ENCODE data around the gene RHBDL1. TPM values are rescaled to one million over a fixed set of nuclear protein-coding genes. Genes with fewer than 3 reads are reported as not detected.

RHBDL1 gene
- total and polyA plus RNA-seq, 2 experiments from 2014 or later: 8.4 to 10.1 TPM

- Histone ChIP-seq H3K4me1 (ENCODE audit: insufficient read depth) (peaks cover 11% of the 10 kb centered on the region; the same call in 1 of the 2 replicates), H3K4me3 (peak overlapping the region; percentile 66), H3K27me3 (ENCODE audit: insufficient read depth) (no peaks in the 10 kb centered on the region), H3F3A (replicated peaks; ENCODE audit: low read depth) (peaks cover 17% of the 10 kb centered on the region), H3K9me2 (ENCODE audit: insufficient read depth) (no peaks in the 10 kb centered on the region), H4K20me1 (replicated peaks; ENCODE audit: insufficient read depth) (peaks cover 3% of the 10 kb centered on the region; the same call in 1 of the 2 replicates), H3K27ac (ENCODE audit: low read depth) (no peak overlapping the region), H3K4me2 (peak overlapping the region; percentile 86), H3K79me2 (replicated peaks; ENCODE audit: insufficient read depth) (peaks cover 3% of the 10 kb centered on the region), H2AFZ (no peak overlapping the region), H3K36me3 (ENCODE audit: insufficient read depth) (peaks cover 11% of the 10 kb centered on the region; the same call in 1 of the 2 replicates)
- Mint-ChIP-seq H3K4me1 (peaks cover 15% of the 10 kb centered on the region), H3K27me3 (ENCODE audit: insufficient read depth, low read depth, poor library complexity) (peaks cover 8% of the 10 kb centered on the region), H3K36me3 (ENCODE audit: low read depth) (peaks cover 20% of the 10 kb centered on the region), H3K27ac (no peak overlapping the region), H3K4me3 (peak overlapping the region; percentile 72; the same call in 2 of the 3 replicates), H3K9me3 (no peaks in the 10 kb centered on the region)
- TF ChIP-seq STAT1 (IDR thresholded peaks at IDR 0.05; ENCODE audit: unreplicated experiment) (no peak), ZNF462 (CRISPR knock-in tag; IDR thresholded peaks at IDR 0.05) (no peak), ZNF114 (CRISPR knock-in tag; IDR thresholded peaks at IDR 0.05) (no peak), EZH2 (IDR thresholded peaks at IDR 0.05; ENCODE audit: low read depth, unreplicated experiment) (no peak)
- ATAC-seq (no peak), DNase-seq (ENCODE audit: low spot score) (no peak)
Measured at GRCh38 chr16:674214-674881, 1.1 kb upstream of the RHBDL1 start.
